HG02588 (cell line): ENCODE data around the gene SF3A2.

Experiments used
- ATAC-seq: cut with Tn5 transposase; IDR thresholded peaks from one replicate; pipeline ENCODE4 v1.9.1; 2021; ENCODE audit warnings: mild to moderate bottlenecking, moderate library complexity; ENCODE audit not compliant: unreplicated experiment

The SF3A2 gene

DNA sequence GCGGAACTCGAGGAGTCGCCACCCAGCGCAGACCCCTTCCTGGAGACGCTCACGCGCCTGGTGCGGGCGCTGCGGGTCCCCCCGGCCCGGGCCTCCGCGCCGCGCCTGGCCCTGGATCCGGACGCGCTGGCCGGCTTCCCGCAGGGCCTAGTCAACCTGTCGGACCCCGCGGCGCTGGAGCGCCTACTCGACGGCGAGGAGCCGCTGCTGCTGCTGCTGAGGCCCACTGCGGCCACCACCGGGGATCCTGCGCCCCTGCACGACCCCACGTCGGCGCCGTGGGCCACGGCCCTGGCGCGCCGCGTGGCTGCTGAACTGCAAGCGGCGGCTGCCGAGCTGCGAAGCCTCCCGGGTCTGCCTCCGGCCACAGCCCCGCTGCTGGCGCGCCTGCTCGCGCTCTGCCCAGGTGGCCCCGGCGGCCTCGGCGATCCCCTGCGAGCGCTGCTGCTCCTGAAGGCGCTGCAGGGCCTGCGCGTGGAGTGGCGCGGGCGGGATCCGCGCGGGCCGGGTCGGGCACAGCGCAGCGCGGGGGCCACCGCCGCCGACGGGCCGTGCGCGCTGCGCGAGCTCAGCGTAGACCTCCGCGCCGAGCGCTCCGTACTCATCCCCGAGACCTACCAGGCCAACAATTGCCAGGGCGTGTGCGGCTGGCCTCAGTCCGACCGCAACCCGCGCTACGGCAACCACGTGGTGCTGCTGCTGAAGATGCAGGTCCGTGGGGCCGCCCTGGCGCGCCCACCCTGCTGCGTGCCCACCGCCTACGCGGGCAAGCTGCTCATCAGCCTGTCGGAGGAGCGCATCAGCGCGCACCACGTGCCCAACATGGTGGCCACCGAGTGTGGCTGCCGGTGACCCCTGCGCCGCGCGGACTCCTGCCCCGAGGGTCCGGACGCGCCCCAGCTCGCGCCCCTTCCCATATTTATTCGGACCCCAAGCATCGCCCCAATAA is 14.8 kb downstream of the SF3A2 start:
- no peak for ATAC-seq

DNA sequence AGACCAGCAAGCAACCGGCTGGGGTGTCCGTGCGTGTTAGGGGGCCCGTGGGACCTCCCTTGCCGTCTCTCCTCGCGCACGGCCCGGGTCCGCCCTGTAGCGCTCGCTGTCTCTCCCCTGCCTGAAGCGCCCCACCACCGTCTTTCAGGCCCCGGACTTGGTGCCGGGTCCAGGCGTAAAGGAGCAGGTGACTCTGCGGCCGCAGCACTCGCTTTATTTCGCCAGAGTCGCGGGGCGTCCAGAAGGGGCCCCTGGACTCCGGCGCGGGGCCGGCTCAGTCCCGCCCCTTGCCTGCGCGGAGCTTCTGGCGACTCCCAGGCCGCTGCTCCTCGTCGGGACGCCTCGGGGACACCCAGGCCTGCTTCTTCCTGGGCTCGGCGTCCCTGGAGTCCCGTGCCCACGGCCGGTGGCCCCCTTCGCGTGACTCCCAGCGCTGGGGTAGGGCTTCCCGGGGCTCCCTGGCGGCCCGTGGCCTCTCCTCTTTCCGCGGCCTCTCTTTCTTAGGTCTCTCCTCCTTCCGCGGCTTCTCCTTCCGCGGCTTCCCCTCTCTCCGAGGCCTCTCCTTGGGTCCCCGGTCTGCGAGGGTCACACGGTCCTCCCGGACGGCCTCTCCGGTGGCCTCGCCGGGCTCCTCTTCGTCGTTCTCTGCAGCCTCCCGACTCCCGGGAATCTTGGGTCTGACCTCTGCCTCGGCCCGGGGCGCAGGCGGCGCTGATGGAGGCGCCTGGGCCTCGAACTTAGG is 15.6 kb downstream of the SF3A2 start:
- ATAC-seq: no peak

GRCh38 chr19:2252797-2253105 is 16.1 kb downstream of the SF3A2 start:
- ATAC-seq: no peak

DNA sequence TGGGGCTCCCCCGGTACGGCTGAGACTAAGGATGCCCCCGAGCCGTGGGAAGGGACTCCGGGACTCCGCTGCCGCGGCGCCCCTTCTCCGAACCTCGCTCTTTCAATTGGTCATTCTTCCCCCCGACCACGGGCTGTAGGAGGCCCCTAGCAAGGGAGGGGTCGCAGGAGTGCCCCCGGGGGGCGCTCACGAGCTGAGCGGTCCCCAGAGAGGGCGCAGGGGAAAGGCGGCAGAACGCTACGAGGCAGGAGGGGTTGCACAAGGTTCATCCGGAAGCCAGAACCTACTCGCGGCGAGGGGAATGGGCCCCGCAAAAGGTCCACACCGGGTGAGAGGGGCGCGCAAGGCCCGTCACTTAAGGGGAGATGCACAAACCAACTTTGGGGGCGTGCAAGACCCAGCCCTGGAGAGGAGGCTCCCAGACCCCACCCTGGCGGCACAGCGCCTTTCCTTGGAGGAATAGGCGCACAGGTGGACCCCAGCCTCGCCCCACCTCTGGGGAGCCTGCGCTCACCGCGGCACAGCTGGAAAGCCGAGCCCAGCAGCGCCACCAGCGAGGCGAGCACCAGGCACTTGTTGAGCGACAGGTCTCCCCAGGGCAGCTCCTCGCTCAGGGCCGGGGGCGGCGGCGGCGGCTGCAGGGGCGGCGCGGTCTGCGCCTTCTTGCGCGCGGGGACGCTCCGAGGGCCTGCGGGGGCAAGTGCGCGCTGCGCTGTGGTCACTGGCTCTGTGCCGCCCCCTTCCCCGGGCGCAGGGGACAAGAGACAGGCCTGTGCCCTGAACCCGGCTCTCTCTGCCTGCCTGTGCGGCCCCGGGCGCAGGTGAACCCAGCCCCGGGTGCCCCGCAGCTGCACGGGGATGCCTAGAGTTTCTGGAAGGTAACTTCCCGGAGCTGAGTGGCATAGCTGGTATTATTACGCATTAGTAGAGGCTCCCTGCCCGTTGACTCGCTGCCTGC is 16.8 kb downstream of the SF3A2 start:
- no peak for ATAC-seq

DNA sequence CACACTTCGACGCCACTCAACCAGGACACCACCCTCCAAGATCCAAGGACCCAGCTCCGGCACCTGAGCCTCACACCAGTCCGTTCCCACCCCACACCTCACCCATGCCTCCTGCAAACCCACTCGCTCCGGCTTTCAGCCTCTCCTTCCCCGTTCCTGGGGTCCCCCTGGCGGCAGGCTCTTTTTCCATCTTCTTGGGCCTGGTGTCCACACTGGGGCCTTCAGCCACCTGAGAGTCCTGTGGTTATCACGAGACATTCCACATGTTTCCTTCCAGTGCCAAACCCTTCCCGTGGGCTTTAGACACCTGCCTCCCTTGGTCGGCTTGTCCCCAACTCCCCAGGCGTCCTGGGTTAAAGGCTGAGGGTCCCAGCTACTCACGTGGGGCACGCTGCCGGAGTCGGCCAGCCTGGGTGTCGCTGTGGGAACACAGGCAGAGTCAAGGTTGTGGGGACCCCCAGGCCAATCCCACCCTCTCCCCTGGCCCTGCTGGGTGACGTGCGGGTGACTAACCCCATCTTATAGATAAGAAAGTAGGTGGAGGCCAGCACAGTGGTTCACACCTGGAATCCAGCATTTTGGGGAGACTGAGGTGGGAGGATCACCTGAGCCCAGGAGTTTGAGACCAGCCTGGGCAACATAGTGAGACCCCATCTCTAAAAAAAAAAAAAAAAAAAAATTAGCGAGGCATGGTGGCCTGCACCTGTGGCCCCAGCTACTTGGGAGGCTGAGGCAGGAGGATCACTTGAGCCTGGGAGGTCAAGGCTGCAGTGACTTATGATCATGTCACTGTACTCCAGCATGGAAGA is 17.6 kb downstream of the SF3A2 start:
- ATAC-seq: no peak

DNA sequence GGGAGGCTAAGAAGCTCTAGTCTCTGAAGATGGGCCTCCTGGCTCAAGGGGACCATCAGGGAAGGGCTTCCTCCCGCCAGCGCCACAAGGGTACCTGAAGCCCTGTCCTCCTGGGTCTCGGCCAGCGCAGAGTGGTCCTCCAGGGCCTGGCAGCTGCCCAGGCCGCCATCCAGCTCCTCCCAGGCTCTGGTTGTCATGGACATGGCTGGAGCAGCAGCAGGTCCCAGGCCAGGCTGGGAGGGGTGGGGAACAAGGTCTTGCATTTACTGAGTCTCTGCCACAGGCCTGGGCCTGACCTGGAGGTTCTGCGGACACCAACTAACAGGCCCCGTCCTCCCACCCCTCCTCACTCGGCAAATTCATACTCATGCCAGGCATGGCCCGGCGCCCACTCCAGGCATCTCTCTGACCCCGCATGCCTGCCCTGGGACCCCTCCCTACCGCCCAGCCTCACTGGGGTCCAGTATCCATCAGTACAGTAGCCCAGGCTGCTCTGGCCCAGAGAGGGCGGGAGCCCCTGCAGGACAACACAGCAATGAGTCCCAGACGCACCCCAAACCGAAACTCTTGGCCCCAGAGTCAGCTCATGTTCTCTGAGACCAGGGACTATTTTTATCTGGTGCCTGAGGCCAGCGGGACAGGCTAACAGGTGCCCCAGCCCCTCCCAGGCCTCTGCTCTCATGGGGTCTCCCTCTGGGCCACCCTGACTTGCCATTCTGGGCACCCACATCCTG is 18.7 kb downstream of the SF3A2 start:
- no peak for ATAC-seq

DNA sequence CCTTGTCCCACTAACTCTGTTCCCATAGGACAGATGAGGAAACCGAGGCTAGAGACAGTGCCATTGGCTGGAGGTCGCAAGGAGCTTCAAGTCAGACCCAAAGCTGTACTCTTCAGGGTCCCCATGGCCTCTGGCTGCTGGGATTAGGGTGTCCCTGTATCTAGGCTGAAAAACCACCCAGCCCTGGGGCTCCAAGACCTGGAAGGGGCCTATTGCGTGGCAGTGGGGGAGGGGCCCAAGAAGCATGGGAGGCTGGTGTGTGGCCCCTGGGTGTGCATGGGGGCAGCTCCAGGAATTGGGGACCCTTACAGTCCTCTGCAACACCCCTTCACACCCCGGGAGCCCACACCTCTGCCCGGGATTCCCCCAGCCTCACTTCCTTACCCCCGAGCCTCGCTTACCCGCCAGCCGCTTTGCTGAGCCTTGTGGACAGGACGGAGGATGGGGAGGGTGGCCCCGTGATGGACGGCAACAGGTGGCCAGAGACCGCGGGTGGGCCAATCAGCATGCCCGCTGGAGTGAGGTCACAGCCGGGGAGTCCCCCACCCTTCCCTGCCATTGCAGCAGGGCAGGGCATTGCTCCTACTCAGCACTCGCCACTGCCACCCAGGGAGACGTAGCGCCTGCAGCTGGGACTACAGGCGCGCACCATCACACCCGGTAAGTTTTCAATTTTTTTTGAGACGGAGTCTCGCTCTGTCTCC is 19.5 kb downstream of the SF3A2 start, which contains the start of gene JSRP1:
Gene JSRP1, minus strand, starts transcription at position 436 of the 704 bp plus-strand sequence. CDS start 1,103 bp downstream, outside the sequence.
- no peak for ATAC-seq

DNA sequence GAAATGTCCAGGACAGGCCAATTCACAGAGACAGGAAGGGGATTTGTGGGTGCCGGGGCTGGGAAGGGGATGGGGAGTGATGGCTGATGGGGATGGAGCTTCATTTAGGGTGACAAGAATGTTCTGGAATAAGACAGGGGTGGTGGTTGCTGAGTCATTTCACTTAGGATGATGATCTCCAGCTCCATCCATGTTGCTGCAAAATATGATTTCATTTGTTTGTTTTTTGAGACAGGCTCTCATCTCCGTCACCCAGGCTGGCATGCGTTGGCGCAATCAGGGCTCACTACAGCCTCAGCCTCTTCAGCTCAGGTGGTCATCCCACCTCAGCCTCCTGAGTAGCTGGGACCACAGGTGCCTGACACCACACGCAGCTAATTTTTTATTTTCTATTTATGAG is 22.7 kb downstream of the SF3A2 start:
- no peak for ATAC-seq

DNA sequence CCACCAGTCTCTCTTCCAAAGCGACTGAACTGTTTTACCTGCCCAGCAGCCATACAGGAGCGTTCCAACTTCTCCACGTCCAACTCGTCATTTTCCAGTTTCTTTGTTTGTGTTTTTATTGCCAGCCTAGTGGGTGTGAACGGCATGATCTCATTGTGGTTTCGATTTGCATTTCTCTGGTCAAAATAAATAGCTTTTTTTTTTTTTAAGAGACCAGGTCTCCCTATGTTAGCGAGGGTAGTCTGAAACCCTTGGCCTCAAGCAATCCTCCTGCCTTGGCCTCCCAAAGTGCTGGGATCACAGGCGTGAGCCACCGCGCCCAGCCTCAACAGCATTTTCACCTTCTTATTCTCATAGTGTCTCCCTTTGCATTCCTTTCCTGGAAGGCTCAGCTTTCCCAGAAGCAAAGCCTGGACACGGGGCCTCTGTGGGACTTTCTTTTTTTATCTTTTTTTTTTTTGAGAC is 23.7 kb downstream of the SF3A2 start:
- no peak for ATAC-seq

- no peak for ATAC-seq
Observed at GRCh38 chr19:2261438-2262172, 25.0 kb downstream of the SF3A2 start.

DNA sequence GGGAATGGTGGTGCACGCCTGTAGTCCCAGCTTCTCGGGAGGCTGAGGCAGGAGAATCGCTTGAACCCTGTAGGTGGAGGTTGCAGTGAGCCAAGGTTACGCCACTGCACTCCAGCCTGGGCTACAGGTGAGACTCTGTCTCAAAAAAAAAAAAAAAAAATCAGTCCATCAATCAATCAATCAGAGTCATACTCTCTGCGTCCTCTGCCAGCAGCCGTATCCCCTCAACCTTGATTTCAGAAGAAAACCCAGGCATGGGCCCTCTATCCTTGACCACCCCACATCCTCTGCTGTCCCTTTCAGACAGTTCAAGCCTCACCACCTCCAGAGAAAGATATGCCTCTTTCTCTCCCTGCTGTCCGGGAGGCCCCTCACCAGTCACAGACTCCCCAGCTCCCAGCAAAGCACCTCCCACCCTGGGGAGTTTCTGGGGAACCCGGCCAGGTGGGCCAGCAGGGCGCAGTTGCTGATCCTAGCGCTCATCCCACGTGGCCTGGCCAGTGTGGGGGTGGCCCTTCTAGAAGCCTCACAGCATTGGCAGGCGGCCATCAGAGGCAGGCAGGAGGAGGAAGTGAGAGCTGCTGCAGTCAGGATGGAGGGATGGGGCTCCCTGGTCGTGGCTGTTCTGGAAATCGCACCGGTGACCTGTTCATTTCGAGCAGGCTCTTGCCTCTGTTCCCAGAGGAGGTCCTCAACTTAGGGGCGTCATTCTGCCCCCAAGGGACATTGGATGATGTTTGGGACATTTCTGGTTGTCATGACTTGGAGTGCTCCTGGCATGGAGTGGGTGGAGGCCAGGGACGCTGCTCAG is 29.8 kb downstream of the SF3A2 start:
- peak; percentile 27 for ATAC-seq

- no peak for ATAC-seq
Observed at GRCh38 chr19:2268480-2268830, 31.8 kb downstream of the SF3A2 start.

GRCh38 chr19:2268861-2269243 is 32.2 kb downstream of the SF3A2 start:
- ATAC-seq: no peak

- ATAC-seq: peak; percentile 50
Observed at GRCh38 chr19:2269244-2270156, 32.9 kb downstream of the SF3A2 start.

DNA sequence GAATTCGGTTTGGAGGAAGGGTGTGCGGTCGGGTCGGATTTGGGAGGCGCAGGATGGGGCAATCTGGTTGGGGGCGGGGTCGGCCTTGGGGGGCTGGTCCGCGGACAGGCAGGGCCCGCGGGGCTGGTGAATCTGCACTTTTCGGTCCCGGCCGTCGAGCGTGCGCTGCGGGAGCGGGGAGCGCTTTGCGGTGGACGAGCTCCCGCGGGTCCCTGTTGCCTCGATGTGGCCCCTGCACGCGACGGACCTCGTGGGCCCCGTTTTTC is 33.5 kb downstream of the SF3A2 start:
- no peak for ATAC-seq

GRCh38 chr19:2270423-2271233 is 34.0 kb downstream of the SF3A2 start:
- no peak for ATAC-seq
